ENCODE measurements around the gene EME1. TPM values are rescaled to one million over a fixed set of nuclear protein-coding genes. Genes with fewer than 3 reads are reported as not detected.

Gene EME1
- total and polyA plus RNA-seq, 2 experiments from 2014 or later = 14.4 to 15.9 TPM

- H3K4me2 ChIP-seq = no peak overlapping the region
- H3K9me2 ChIP-seq (ENCODE audit: insufficient read depth) = no peaks in the 10 kb centered on the region
- no peak for DNase-seq (ENCODE audit: low spot score)
- H3K4me1 ChIP-seq (ENCODE audit: insufficient read depth) = peaks cover 12% of the 10 kb centered on the region
- H2AFZ ChIP-seq = no peak overlapping the region
- ATAC-seq = no peak
- H3K4me3 ChIP-seq = no peak overlapping the region
- no peaks in the 10 kb centered on the region; the same call in 1 of the 2 replicates for H4K20me1 ChIP-seq (replicated peaks; ENCODE audit: insufficient read depth)
- no peak for TF ChIP-seq ZNF462 (CRISPR knock-in tag; IDR thresholded peaks at IDR 0.05)
- no peak for TF ChIP-seq STAT1 (IDR thresholded peaks at IDR 0.05; ENCODE audit: unreplicated experiment)
- no peak for TF ChIP-seq CTCF (conservative IDR thresholded peaks at IDR 0.05; ENCODE audit: low read depth in 2 of 2)
- no peak for TF ChIP-seq POLR2AphosphoS5 (IDR thresholded peaks at IDR 0.05; ENCODE audit: low read depth)
- no peak for TF ChIP-seq ETS1 (IDR thresholded peaks at IDR 0.05)
- no peak for TF ChIP-seq ZNF331 (CRISPR knock-in tag; IDR thresholded peaks at IDR 0.05; ENCODE audit: low read depth)
- TF ChIP-seq CREB1 (CRISPR knock-in tag; IDR thresholded peaks at IDR 0.05; ENCODE audit: low read depth) = no peak
- no peak for TF ChIP-seq NANOG (IDR thresholded peaks at IDR 0.05; ENCODE audit: borderline replicate concordance)
- TF ChIP-seq JUNB (IDR thresholded peaks at IDR 0.05; ENCODE audit: unreplicated experiment) = no peak
- no peak for TF ChIP-seq EZH2phosphoT487 (IDR thresholded peaks at IDR 0.05; ENCODE audit: unreplicated experiment)
- no peak for TF ChIP-seq EZH2 (IDR thresholded peaks at IDR 0.05; ENCODE audit: low read depth, unreplicated experiment)
- TF ChIP-seq REST (IDR thresholded peaks at IDR 0.05; ENCODE audit: unreplicated experiment) = no peak
- no peak for TF ChIP-seq ZNF114 (CRISPR knock-in tag; IDR thresholded peaks at IDR 0.05)
- no peaks in the 10 kb centered on the region for H3K36me3 ChIP-seq (ENCODE audit: insufficient read depth)
- H3K27me3 Mint-ChIP-seq (ENCODE audit: insufficient read depth, low read depth, poor library complexity) = peaks cover 12% of the 10 kb centered on the region
- peaks cover 20% of the 10 kb centered on the region for H3K4me1 Mint-ChIP-seq
- H3K27ac ChIP-seq (ENCODE audit: low read depth) = no peak overlapping the region
- H3K4me3 Mint-ChIP-seq = no peak overlapping the region
- no peaks in the 10 kb centered on the region for H3F3A ChIP-seq (replicated peaks; ENCODE audit: low read depth)
- H3K27ac Mint-ChIP-seq = no peak overlapping the region
- no peaks in the 10 kb centered on the region for H3K9me3 Mint-ChIP-seq
- H3K79me2 ChIP-seq (replicated peaks; ENCODE audit: insufficient read depth) = no peaks in the 10 kb centered on the region
- no peaks in the 10 kb centered on the region for H3K27me3 ChIP-seq (ENCODE audit: insufficient read depth)
- H3K36me3 Mint-ChIP-seq (ENCODE audit: low read depth) = peaks cover 48% of the 10 kb centered on the region
Measured at GRCh38 chr17:50359005-50359699, 13.9 kb upstream of the EME1 start.
